GM12873 (cell line): ENCODE measurements around the gene TTC39A.

Source experiments
- TF ChIP-seq, protein P1 (sequence below): IDR thresholded peaks from 2 replicates; pipeline ENCODE4 v1.5.1; 2012; ENCODE audit warnings: low read depth, mild to moderate bottlenecking, moderate library complexity, low read length, control low read depth; ENCODE audit not compliant: insufficient read depth; ENCODE audit errors: missing control alignments

The TTC39A gene

DNA sequence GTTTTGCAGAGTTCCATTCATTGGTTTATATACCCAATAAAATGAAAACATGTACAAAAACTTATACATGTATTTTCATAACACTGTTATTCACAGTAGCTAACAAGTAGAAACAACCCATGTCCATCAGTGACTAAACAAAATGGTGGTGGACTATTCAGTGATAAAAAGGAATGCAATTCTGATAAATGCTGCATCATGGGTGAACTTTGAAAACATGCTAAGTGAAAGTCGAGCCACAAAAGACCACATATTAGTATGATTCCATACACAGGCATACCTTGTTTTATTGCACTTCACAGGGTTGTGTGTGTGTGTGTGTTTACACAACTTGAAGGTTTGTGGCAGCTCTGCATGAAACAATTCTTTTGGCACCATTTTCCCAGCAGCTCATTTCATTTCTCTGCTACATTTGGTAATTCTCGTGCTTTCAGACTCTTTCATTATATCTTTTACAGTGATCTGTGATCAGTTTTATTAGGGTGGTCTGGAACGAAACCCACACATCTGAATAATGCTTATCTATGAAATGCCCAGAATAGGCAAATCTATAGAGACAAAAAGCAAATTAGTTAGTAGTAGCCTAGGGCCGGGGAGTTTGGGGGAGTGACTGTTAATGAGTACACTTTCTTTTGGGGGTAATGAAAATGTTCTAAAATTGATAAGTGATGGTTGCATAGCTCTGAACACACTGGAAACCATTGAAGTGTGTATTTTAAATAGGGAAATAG, 67.0 kb downstream of the TTC39A start:
- TF ChIP-seq, protein P1, sequence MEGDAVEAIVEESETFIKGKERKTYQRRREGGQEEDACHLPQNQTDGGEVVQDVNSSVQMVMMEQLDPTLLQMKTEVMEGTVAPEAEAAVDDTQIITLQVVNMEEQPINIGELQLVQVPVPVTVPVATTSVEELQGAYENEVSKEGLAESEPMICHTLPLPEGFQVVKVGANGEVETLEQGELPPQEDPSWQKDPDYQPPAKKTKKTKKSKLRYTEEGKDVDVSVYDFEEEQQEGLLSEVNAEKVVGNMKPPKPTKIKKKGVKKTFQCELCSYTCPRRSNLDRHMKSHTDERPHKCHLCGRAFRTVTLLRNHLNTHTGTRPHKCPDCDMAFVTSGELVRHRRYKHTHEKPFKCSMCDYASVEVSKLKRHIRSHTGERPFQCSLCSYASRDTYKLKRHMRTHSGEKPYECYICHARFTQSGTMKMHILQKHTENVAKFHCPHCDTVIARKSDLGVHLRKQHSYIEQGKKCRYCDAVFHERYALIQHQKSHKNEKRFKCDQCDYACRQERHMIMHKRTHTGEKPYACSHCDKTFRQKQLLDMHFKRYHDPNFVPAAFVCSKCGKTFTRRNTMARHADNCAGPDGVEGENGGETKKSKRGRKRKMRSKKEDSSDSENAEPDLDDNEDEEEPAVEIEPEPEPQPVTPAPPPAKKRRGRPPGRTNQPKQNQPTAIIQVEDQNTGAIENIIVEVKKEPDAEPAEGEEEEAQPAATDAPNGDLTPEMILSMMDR: no peak

DNA sequence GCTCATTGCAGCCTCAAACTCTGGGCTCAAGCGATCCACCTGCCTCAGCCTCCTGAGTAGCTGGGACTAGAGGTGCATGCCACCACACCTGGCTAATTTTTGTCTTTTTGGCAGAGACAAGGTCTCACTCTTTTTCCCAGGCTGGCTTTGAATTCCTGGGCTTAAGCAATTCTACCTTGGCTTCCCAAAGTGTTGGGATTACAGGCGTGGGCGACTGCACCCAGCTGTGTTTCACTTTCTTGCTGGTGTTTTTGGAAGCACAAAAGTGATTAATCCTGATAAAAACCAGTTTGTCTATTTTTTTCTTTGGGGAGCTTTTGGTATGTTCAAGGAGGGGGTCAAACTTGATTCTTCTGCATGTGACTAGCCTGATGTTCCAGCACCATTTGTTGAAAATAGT, 75.0 kb downstream of the TTC39A start:
- TF ChIP-seq, protein P1: no peak

GRCh38 chr1:51253691-51254090, 76.7 kb downstream of the TTC39A start:
- TF ChIP-seq, protein P1: no peak

- TF ChIP-seq, protein P1: no peak
Measured at GRCh38 chr1:51252366-51252765, 78.0 kb downstream of the TTC39A start.

- TF ChIP-seq, protein P1: no peak
Measured at GRCh38 chr1:51249445-51249844, 80.9 kb downstream of the TTC39A start.

- TF ChIP-seq, protein P1: no peak
Measured at GRCh38 chr1:51247499-51247898, 82.9 kb downstream of the TTC39A start.

- TF ChIP-seq, protein P1: no peak
Measured at GRCh38 chr1:51247022-51247421, 83.3 kb downstream of the TTC39A start.
